MCF 10A (cell line): Measurements from ENCODE around the gene NTM. TPM values are rescaled to one million over a fixed set of nuclear protein-coding genes. Genes with fewer than 3 reads are reported as not detected.

ENCODE experiments used
- BruUV-seq: library from RNA; stranded (reverse); fragments of 400-500 nt; replicated peaks from 2 replicates; lab custom pipeline; 2021; lab: Mats Ljungman, UMichigan
- CTCF ChIA-PET: fragments of 300-600 bp; sonication (Branson Sonifier 250); formaldehyde crosslinking; extraction: SDS; loops from one replicate; lab custom pipeline; 2021; ENCODE audit warnings: antibody characterized with exemption, inconsistent platforms; lab: Yijun Ruan, JAX
- POLR2A ChIA-PET: fragments of 300-600, 350-650 bp; sonication (Branson Sonifier 250); formaldehyde crosslinking; extraction: SDS; loops from one replicate; lab custom pipeline; 2020; ENCODE audit warnings: antibody characterized with exemption, inconsistent platforms; lab: Yijun Ruan, JAX
- DNase-seq: peaks from one replicate; pipeline ENCODE4 v3.0.0-alpha.2; 2018; ENCODE audit not compliant: unreplicated experiment
- H3K27ac Mint-ChIP-seq: one replicate; pipeline ENCODE4 v1.8.0; 2022; ENCODE audit warnings: mild to moderate bottlenecking, low read depth, mixed read lengths; ENCODE audit not compliant: unreplicated experiment
- H3K27me3 Mint-ChIP-seq: one replicate; pipeline ENCODE4 v1.8.0; 2022; ENCODE audit warnings: mixed read lengths; ENCODE audit not compliant: insufficient read depth, unreplicated experiment
- H3K36me3 Mint-ChIP-seq: one replicate; pipeline ENCODE4 v1.8.0; 2022; ENCODE audit warnings: mild to moderate bottlenecking, moderate library complexity, mixed read lengths; ENCODE audit not compliant: insufficient read depth, unreplicated experiment
- H3K4me1 Mint-ChIP-seq: one replicate; pipeline ENCODE4 v1.8.0; 2022; ENCODE audit warnings: mixed read lengths; ENCODE audit not compliant: insufficient read depth, unreplicated experiment
- H3K4me3 Mint-ChIP-seq: one replicate; pipeline ENCODE4 v1.8.0; 2022; ENCODE audit warnings: mild to moderate bottlenecking, moderate library complexity, mixed read lengths; ENCODE audit not compliant: unreplicated experiment
- H3K9me3 Mint-ChIP-seq: one replicate; pipeline ENCODE4 v1.8.0; 2022; ENCODE audit warnings: mixed read lengths; ENCODE audit not compliant: unreplicated experiment
- intact Hi-C: fragments of 100-400 bp; cut with micrococcal nuclease; formaldehyde crosslinking; loops from 2 replicates; pipeline ENCODE4 v1.14.1; 2022
- total RNA-seq: library from RNA; stranded (reverse); gene quantifications from 2 replicates; pipeline ENCODE4 v1.2.3, GENCODE V29; 2022
- TF ChIP-seq, protein P1 (sequence below): fragments of 200-600 bp; IDR thresholded peaks from one replicate; pipeline ENCODE4 v1.8.0; 2022; ENCODE audit warnings: antibody characterized with exemption, mild to moderate bottlenecking; ENCODE audit not compliant: unreplicated experiment

Gene NTM
- total RNA-seq, 1 experiment from 2014 or later: not detected

DNA sequence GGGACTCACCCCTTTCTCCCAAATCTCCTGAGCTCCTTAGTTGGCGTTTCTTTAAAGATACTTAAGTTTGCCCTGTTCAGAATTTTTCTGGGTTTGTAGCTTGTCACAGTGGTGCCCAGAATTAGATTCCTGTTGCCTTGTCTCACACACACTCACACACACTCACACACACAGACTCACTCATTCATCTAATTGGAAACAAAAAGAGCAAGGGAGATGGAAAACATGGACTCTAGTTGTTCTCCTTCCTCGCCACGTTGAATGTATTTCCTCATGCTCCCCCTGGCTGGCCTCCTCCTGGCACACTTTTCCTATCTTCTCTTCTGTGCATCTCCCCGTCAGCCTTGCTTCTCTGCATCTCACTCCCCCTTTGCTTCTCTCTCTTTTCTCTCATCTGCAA lies 752.3 kb downstream of the NTM start:
- Mint-ChIP-seq H3K4me3 (no peak overlapping the region), H3K27me3 (no peaks in the 10 kb centered on the region), H3K9me3 (peaks cover 20% of the 10 kb centered on the region), H3K4me1 (no peaks in the 10 kb centered on the region), H3K36me3 (no peaks in the 10 kb centered on the region), H3K27ac (no peak overlapping the region)
- TF ChIP-seq, protein P1, sequence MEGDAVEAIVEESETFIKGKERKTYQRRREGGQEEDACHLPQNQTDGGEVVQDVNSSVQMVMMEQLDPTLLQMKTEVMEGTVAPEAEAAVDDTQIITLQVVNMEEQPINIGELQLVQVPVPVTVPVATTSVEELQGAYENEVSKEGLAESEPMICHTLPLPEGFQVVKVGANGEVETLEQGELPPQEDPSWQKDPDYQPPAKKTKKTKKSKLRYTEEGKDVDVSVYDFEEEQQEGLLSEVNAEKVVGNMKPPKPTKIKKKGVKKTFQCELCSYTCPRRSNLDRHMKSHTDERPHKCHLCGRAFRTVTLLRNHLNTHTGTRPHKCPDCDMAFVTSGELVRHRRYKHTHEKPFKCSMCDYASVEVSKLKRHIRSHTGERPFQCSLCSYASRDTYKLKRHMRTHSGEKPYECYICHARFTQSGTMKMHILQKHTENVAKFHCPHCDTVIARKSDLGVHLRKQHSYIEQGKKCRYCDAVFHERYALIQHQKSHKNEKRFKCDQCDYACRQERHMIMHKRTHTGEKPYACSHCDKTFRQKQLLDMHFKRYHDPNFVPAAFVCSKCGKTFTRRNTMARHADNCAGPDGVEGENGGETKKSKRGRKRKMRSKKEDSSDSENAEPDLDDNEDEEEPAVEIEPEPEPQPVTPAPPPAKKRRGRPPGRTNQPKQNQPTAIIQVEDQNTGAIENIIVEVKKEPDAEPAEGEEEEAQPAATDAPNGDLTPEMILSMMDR: no peak
- no TSS peak for BruUV-seq
- POLR2A ChIA-PET: no interaction called here
- DNase-seq: no peak
- intact Hi-C loops: no loop called here
- CTCF ChIA-PET: interaction anchor here (0.6 kb wide), 1 partner anchor 839 kb away, joined by 3 read pairs; no protein-coding TSS in a partner anchor

DNA sequence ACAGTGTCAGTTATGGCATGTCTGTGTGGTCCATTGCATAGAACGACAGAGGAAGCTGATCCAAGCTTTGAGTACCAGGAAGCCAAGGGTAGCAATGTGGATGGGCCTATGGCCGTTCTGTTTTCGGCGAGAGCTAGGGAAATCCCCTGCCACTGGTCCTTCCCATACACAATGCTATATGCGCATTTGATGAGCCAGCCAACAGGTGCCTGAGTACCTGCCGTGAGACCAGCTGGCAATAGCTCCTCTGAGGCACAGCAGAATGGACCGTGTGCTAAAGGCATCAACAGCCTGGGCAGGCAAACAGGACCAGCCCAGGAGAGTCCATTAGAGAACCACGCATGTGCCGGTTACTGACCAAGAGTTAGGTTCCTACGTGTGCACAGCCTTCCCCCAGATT lies 753.0 kb downstream of the NTM start:
- peaks cover 20% of the 10 kb centered on the region for H3K9me3 Mint-ChIP-seq
- no peak overlapping the region for H3K4me3 Mint-ChIP-seq
- H3K27ac Mint-ChIP-seq: no peak overlapping the region
- ChIA-PET CTCF (no interaction called here), POLR2A (no interaction called here)
- DNase-seq: no peak
- H3K4me1 Mint-ChIP-seq: no peaks in the 10 kb centered on the region
- no TSS peak for BruUV-seq
- intact Hi-C loops: no loop called here
- H3K27me3 Mint-ChIP-seq: no peaks in the 10 kb centered on the region
- TF ChIP-seq, protein P1: no peak
- H3K36me3 Mint-ChIP-seq: no peaks in the 10 kb centered on the region

DNA sequence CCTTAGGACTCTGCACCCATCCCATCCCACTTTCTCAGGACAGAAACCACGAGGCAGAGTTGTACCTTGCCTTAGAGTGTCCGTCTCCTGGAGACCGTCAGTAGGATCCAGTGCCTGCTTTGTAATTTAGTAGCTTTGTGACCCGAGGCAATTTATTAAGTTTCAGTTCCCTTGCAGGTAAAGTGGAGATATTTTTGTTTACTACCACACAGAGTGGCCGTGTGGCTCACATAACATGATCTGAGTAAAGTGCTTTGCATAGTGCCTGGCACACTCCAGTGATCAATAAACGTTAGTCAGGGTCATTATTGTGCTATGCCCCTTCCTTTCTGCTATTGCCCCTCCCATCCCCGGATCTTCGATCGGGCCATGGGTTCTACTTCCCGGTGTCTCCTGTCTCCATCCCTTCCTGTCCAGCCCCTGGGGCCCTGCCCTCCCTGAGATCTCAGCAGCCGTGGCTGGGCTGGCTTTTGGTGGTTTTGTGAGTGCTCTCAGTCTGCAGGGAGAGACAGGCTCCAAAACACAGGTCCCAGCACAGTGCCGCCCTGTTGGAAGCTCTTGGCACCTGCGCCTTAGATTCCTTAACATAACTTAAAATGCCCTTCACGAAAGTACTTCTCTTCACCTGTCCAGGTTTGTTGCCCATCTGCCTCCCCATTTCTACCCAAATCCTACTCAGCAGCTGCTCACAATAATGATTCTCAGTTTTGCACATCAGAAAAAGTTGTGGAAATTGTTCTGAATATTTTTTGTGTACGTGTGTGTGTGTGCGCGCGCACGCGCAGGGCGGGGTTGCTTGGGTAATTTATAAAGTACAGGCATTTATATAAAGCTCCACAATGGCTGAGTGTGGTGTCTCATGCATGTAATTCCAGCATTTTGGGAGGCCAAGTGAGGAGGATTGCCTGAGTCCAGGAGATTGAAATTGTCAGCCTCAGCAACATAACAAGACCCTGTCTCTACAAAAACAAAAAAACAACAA lies 753.7 kb downstream of the NTM start:
- Mint-ChIP-seq H3K9me3 (peaks cover 20% of the 10 kb centered on the region), H3K27ac (no peak overlapping the region), H3K27me3 (no peaks in the 10 kb centered on the region), H3K4me3 (no peak overlapping the region), H3K36me3 (no peaks in the 10 kb centered on the region), H3K4me1 (no peaks in the 10 kb centered on the region)
- no peak for DNase-seq
- TF ChIP-seq, protein P1: no peak
- CTCF ChIA-PET: interaction anchor here (0.5 kb wide), 1 partner anchor 297 kb away, joined by 3 read pairs; no protein-coding TSS in a partner anchor
- intact Hi-C loops: no loop called here
- BruUV-seq: no TSS peak
- POLR2A ChIA-PET: no interaction called here

DNA sequence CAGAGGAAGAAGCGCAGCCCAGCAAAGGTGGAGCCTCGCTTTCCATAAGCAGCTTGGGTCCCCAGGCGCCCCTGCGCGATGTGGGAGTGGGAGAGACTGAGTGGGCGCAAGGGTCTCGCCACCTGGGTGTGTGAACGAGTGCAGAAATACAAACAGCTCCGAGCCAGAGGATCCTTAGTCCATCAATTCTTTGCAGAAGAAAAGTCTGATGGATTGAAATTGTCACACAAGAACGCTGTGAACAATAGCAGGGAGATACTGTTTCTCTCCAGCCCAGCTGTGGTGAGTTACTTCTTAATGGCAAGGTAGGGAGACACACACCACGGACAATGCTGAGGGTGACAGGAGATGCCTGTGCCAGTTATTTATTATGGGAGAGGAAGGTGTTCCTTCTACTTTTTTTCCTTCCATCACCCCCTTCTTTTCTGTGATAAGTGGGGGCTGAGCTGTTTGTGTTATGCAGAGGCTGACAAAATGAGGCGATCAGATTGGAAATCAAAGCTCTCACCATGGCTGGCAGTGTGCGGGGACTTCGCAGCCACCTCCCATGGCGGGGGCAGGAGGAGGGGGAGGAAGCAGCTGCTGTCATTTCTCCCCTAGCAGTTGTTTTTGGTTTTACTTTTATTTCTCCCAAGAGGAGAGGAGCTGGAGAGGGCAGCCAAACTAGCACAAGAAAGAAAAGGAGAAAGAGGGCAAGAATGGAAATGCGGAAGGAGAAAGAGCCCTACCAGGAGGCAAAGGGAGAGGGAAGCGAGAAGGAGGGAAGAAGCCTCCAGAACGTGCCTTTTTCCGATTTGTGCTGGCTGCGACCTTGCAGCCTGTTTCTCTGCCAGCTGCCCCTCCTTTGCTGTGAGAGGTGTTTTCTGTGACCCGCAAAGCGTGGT lies 755.8 kb downstream of the NTM start:
- intact Hi-C loops: no loop called here
- no peaks in the 10 kb centered on the region for H3K27me3 Mint-ChIP-seq
- H3K36me3 Mint-ChIP-seq: no peaks in the 10 kb centered on the region
- TF ChIP-seq, protein P1: no peak
- H3K4me1 Mint-ChIP-seq: no peaks in the 10 kb centered on the region
- CTCF ChIA-PET: interaction anchor here (0.7 kb wide), 1 partner anchor 64 kb away, joined by 3 read pairs; no protein-coding TSS in a partner anchor
- POLR2A ChIA-PET: no interaction called here
- H3K27ac Mint-ChIP-seq: no peak overlapping the region
- BruUV-seq: no TSS peak
- DNase-seq: no peak
- peaks cover 29% of the 10 kb centered on the region for H3K9me3 Mint-ChIP-seq
- H3K4me3 Mint-ChIP-seq: no peak overlapping the region
